Fibroblast of lung (primary cell): ENCODE measurements around the gene GRHPR. TPM values are rescaled to one million over a fixed set of nuclear protein-coding genes. Genes with fewer than 3 reads are reported as not detected.
A peak's percentile ranks its signal among the peaks of the same experiment; 100 is the strongest.

ENCODE experiments used
- DNase-seq, 2 donors: peaks; one replicate each; pipeline versions ENCODE4 v3.0.0 to v3.0.0-alpha.2; 2010; ENCODE audit warnings: low read depth in 2 of 2
- H2AFZ ChIP-seq: 2 replicates; pipeline ENCODE4 v1.5.1; 2012; ENCODE audit warnings: low read length, control low read depth, inconsistent platforms
- H3K27ac ChIP-seq: 2 replicates; pipeline ENCODE4 v1.5.1; 2011; ENCODE audit warnings: low read length, control low read depth; ENCODE audit not compliant: insufficient read depth
- H3K27me3 ChIP-seq: 2 replicates; pipeline ENCODE4 v1.5.1; 2011; ENCODE audit warnings: mild to moderate bottlenecking, low read length; ENCODE audit not compliant: control insufficient read depth, insufficient read depth
- H3K36me3 ChIP-seq: 2 replicates; pipeline ENCODE4 v1.5.1; 2011; ENCODE audit warnings: low read length; ENCODE audit not compliant: control insufficient read depth, insufficient read depth
- H3K4me1 ChIP-seq: 2 replicates; pipeline ENCODE4 v1.5.1; 2011; ENCODE audit warnings: low read length; ENCODE audit not compliant: control insufficient read depth, insufficient read depth; ENCODE audit errors: extremely low read depth
- H3K4me2 ChIP-seq: 2 replicates; pipeline ENCODE4 v1.5.1; 2011; ENCODE audit warnings: low read length, control low read depth; ENCODE audit not compliant: insufficient read depth; ENCODE audit errors: extremely low read depth
- H3K4me3 ChIP-seq, 4 experiments: fragments of 200-600 bp in 1 of 4; sonication (generic) in 1 of 4; replicated peaks in 1 of 4; 2 replicates each; pipeline ENCODE4 v1.5.1; 2011 to 2016; ENCODE audit warnings: low read length in 4 of 4, low read depth in 3 of 4, mild to moderate bottlenecking in 3 of 4, control low read depth in 2 of 4, inconsistent platforms in 1 of 4, mixed read lengths in 1 of 4; ENCODE audit not compliant: insufficient read depth in 1 of 4; ENCODE audit errors: control extremely low read depth in 1 of 4
- H3K79me2 ChIP-seq: 2 replicates; pipeline ENCODE4 v1.5.1; 2012; ENCODE audit warnings: mild to moderate bottlenecking, low read length, inconsistent platforms; ENCODE audit not compliant: control insufficient read depth, insufficient read depth
- H3K9ac ChIP-seq: 2 replicates; pipeline ENCODE4 v1.5.1; 2011; ENCODE audit warnings: mild to moderate bottlenecking, low read length, control low read depth; ENCODE audit not compliant: insufficient read depth
- H3K9me3 ChIP-seq: 2 replicates; pipeline ENCODE4 v1.5.1; 2012; ENCODE audit warnings: low read depth, low read length; ENCODE audit not compliant: control insufficient read depth, insufficient read depth
- H4K20me1 ChIP-seq: 2 replicates; pipeline ENCODE4 v1.5.1; 2011; ENCODE audit warnings: low read length; ENCODE audit not compliant: control insufficient read depth, insufficient read depth; ENCODE audit errors: extremely low read depth
- EZH2 ChIP-seq: IDR thresholded peaks from 2 replicates; pipeline ENCODE4 v1.5.1; 2012; ENCODE audit warnings: low read length, control low read depth, mild to moderate bottlenecking; ENCODE audit errors: missing control alignments
- polyA plus RNA-seq, 2 donors: library from polyadenylated mRNA; depleted of rRNA in 1 of 2; stranded (reverse) in 1 of 2; unstranded in 1 of 2; fragments of >200 nt; gene quantifications; 2 replicates each; pipeline ENCODE4 v1.2.1, GENCODE V29; 2011 to 2012; ENCODE audit warnings: missing spikeins in 1 of 2
- total RNA-seq: library from RNA; depleted of rRNA; stranded (reverse); fragments of >200 nt; gene quantifications from 2 replicates; pipeline ENCODE4 v1.2.1, GENCODE V29; 2014
- TF ChIP-seq, protein P1 (sequence below), 2 donors: IDR thresholded peaks in 1 of 2; conservative IDR thresholded peaks in 1 of 2; 1 replicate in 1 of 2; 2 replicates in 1 of 2; pipeline ENCODE4 v1.5.1; 2011 to 2012; ENCODE audit warnings: low read length in 2 of 2, control low read depth in 1 of 2, inconsistent platforms in 1 of 2, low read depth in 1 of 2, mild to moderate bottlenecking in 1 of 2

GRHPR gene
- total and polyA plus RNA-seq, 2 donors (not counting 1 experiment from before 2014, with no cell fraction given): 107 to 108 TPM

- no peaks in the 10 kb centered on the region for H3K79me2 ChIP-seq
- no peak overlapping the region for H3K4me2 ChIP-seq
- H3K9ac ChIP-seq: no peak overlapping the region
- H3K4me3 ChIP-seq: no peak overlapping the region
- no peaks in the 10 kb centered on the region for H3K9me3 ChIP-seq
- DNase-seq: no peak
- peaks cover 2% of the 10 kb centered on the region for H3K27me3 ChIP-seq
- H4K20me1 ChIP-seq: no peaks in the 10 kb centered on the region
- H3K27ac ChIP-seq: no peak overlapping the region
- H3K4me1 ChIP-seq: no peaks in the 10 kb centered on the region
- TF ChIP-seq, protein P1, sequence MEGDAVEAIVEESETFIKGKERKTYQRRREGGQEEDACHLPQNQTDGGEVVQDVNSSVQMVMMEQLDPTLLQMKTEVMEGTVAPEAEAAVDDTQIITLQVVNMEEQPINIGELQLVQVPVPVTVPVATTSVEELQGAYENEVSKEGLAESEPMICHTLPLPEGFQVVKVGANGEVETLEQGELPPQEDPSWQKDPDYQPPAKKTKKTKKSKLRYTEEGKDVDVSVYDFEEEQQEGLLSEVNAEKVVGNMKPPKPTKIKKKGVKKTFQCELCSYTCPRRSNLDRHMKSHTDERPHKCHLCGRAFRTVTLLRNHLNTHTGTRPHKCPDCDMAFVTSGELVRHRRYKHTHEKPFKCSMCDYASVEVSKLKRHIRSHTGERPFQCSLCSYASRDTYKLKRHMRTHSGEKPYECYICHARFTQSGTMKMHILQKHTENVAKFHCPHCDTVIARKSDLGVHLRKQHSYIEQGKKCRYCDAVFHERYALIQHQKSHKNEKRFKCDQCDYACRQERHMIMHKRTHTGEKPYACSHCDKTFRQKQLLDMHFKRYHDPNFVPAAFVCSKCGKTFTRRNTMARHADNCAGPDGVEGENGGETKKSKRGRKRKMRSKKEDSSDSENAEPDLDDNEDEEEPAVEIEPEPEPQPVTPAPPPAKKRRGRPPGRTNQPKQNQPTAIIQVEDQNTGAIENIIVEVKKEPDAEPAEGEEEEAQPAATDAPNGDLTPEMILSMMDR (conservative IDR thresholded peaks at IDR 0.05 in 1 of 2, IDR thresholded peaks at IDR 0.05 in 1 of 2; ENCODE audit: low read depth in 1 of 2, low read length in 2 of 2): peak in 1 of 2 donors; percentile 21
- TF ChIP-seq EZH2: no peak
- no peak overlapping the region for H2AFZ ChIP-seq
- no peaks in the 10 kb centered on the region for H3K36me3 ChIP-seq
Observed at GRCh38 chr9:37390759-37391158, 31.7 kb upstream of the GRHPR start.

DNA sequence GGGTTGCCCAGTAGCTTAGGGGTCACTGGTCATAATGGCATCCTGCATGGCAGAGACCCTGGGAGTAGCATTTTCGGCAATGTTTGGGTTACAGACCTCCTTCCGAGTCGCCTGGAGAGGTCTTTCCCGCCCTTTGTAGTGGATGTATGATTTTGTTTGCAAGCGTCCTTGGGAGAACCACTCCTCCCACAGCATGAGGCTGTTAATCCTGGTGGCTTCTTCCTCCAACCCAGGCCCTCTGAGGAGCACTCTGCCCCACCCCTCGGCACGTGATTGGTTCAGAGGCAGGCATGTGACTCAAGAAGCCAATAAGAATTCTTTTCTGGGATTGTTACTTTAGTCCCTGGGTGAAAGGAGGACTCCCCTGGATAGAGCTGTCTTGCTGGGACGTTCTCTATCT lies 30.2 kb upstream of the GRHPR start:
- Histone ChIP-seq H3K79me2 (no peaks in the 10 kb centered on the region), H3K9ac (no peak overlapping the region), H3K4me3 (no peak overlapping the region), H3K27ac (no peak overlapping the region), H3K4me2 (no peak overlapping the region), H3K9me3 (no peaks in the 10 kb centered on the region), H3K4me1 (no peaks in the 10 kb centered on the region), H3K36me3 (no peaks in the 10 kb centered on the region), H4K20me1 (no peaks in the 10 kb centered on the region), H2AFZ (no peak overlapping the region), H3K27me3 (peaks cover 2% of the 10 kb centered on the region)
- no peak for TF ChIP-seq EZH2
- TF ChIP-seq, protein P1 (conservative IDR thresholded peaks at IDR 0.05 in 1 of 2, IDR thresholded peaks at IDR 0.05 in 1 of 2; ENCODE audit: low read depth in 1 of 2, low read length in 2 of 2): no peak
- no peak for DNase-seq

DNA sequence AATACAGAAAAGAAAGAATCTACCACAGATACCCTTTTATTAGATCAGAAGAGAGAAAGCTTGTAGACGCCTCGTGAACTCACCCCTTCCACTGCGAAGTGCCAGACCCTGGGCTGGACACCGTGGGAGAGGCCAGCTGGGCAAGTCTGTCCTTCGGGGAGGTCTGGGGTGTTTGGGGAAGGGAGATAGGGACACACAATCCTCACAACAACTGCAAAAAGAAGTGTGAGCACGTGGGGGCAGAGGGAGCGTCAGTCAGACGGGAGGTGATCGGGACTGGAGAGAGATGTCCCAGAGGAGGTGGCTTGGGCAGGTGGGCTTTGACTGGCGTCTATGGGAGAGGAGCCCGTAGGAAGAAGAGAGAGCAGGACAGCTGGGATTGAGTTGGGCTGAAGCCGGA lies 27.3 kb upstream of the GRHPR start:
- Histone ChIP-seq H3K9ac (no peak overlapping the region), H4K20me1 (no peaks in the 10 kb centered on the region), H3K79me2 (no peaks in the 10 kb centered on the region), H3K9me3 (no peaks in the 10 kb centered on the region), H3K4me3 (no peak overlapping the region), H2AFZ (no peak overlapping the region), H3K36me3 (no peaks in the 10 kb centered on the region), H3K4me1 (no peaks in the 10 kb centered on the region), H3K27ac (no peak overlapping the region), H3K4me2 (no peak overlapping the region), H3K27me3 (peaks cover 2% of the 10 kb centered on the region)
- no peak for DNase-seq
- TF ChIP-seq EZH2: no peak
- TF ChIP-seq, protein P1 (conservative IDR thresholded peaks at IDR 0.05 in 1 of 2, IDR thresholded peaks at IDR 0.05 in 1 of 2; ENCODE audit: low read depth in 1 of 2, low read length in 2 of 2): no peak
